GM12878 (cell line): ENCODE measurements around the gene ACTG1. TPM values are rescaled to one million over a fixed set of nuclear protein-coding genes. Genes with fewer than 3 reads are reported as not detected.

Source experiments
- ATAC-seq: fragments of 200-7000 bp; cut with Tn5 transposase; 3 replicates; pipeline ENCODE4 v1.9.1; 2020; ENCODE audit warnings: mild to moderate bottlenecking, moderate library complexity
- BruUV-seq: library from RNA; stranded (reverse); fragments of 400-500 nt; replicated peaks from 2 replicates; lab custom pipeline; 2021; lab: Mats Ljungman, UMichigan
- CTCF ChIA-PET: fragments of 300-600 bp; sonication (Branson Sonifier 250); formaldehyde crosslinking; extraction: SDS; loops from one replicate; lab custom pipeline; 2021; ENCODE audit warnings: inconsistent platforms; lab: Yijun Ruan, JAX
- POLR2A ChIA-PET: fragments of 350-600 bp; formaldehyde crosslinking; extraction: SDS; loops from one replicate; lab custom pipeline; 2021; ENCODE audit warnings: inconsistent platforms; lab: Charles Lee
- RAD21 ChIA-PET: fragments of 300-600 bp; sonication (Branson Sonifier 250); formaldehyde crosslinking; loops from one replicate; lab custom pipeline; 2023; ENCODE audit warnings: antibody characterized with exemption; ENCODE audit not compliant: unreplicated experiment; lab: Charles Lee
- SMC1A ChIA-PET: fragments of 300-600 bp; sonication (Branson Sonifier 250); formaldehyde crosslinking; loops from one replicate; lab custom pipeline; 2023; ENCODE audit not compliant: unreplicated experiment, uncharacterized antibody; lab: Charles Lee
- DNase-seq: peaks from one replicate; pipeline ENCODE4 v3.0.0-alpha.2; 2011; ENCODE audit warnings: low read depth, low spot score
- FAIRE-seq: peaks from 3 replicates; lab custom pipeline; 2011; peaks lifted over from hg19 to GRCh38; lab: Jason Lieb, UNC
- H2AFZ ChIP-seq: 2 replicates; pipeline ENCODE4 v1.6.0; 2011; ENCODE audit warnings: low read depth, low read length, control low read depth; ENCODE audit not compliant: control insufficient read depth
- H3K27ac ChIP-seq: 2 replicates; pipeline ENCODE4 v1.5.1; 2011; ENCODE audit warnings: control low read depth; ENCODE audit not compliant: control insufficient read depth, insufficient read depth
- H3K27me3 ChIP-seq, 2 experiments: replicated peaks in 1 of 2; 2 replicates each; pipeline versions ENCODE4 v1.6.0 to v1.6.1; 2011; ENCODE audit warnings: low read length in 1 of 2; ENCODE audit not compliant: control insufficient read depth in 2 of 2, insufficient read depth in 2 of 2
- H3K36me3 ChIP-seq, 2 experiments: 2 replicates each; pipeline ENCODE4 v1.5.1; 2011; ENCODE audit warnings: low read length in 1 of 2; ENCODE audit not compliant: control insufficient read depth in 2 of 2, insufficient read depth in 2 of 2
- H3K4me1 ChIP-seq: 2 replicates; pipeline ENCODE4 v1.6.1; 2011; ENCODE audit warnings: mild to moderate bottlenecking, low read length, moderate library complexity, mixed read lengths; ENCODE audit not compliant: control insufficient read depth, insufficient read depth
- H3K4me2 ChIP-seq: 2 replicates; pipeline ENCODE4 v1.6.0; 2011; ENCODE audit warnings: control low read depth; ENCODE audit not compliant: control insufficient read depth, insufficient read depth
- H3K4me3 ChIP-seq: fragments of 200-600 bp; sonication (generic); 2 replicates; pipeline ENCODE4 v1.5.1; 2016
- H3K79me2 ChIP-seq: 2 replicates; pipeline ENCODE4 v1.6.0; 2011; ENCODE audit warnings: low read length; ENCODE audit not compliant: control insufficient read depth, insufficient read depth
- H3K9ac ChIP-seq: 2 replicates; pipeline ENCODE4 v1.8.0; 2011; ENCODE audit warnings: low read length, control low read depth, mixed read lengths; ENCODE audit not compliant: control insufficient read depth, insufficient read depth
- H3K9me3 ChIP-seq: replicated peaks from 3 replicates; pipeline ENCODE4 v1.5.1; 2011; ENCODE audit warnings: mild to moderate bottlenecking, low read length; ENCODE audit not compliant: control insufficient read depth, insufficient read depth
- H4K20me1 ChIP-seq: 2 replicates; pipeline ENCODE4 v1.6.0; 2011; ENCODE audit not compliant: control insufficient read depth, insufficient read depth
- ASH2L ChIP-seq: fragments of 300-600, 200-600 bp; sonication (generic); IDR thresholded peaks from 2 replicates; pipeline ENCODE4 v1.6.1; 2017; ENCODE audit warnings: low read depth, mild to moderate bottlenecking, borderline replicate concordance
- ATF2 ChIP-seq: IDR thresholded peaks from 2 replicates; pipeline ENCODE4 v1.6.1; 2012; ENCODE audit warnings: low read length, inconsistent platforms
- IKZF2 ChIP-seq, 2 experiments: fragments of 450-650 bp; IDR thresholded peaks; 2 replicates each; pipeline ENCODE4 v1.6.1; 2017; ENCODE audit warnings: mild to moderate bottlenecking in 2 of 2, moderate library complexity in 2 of 2
- IRF4 ChIP-seq: IDR thresholded peaks from 2 replicates; pipeline ENCODE4 v1.6.1; 2011; ENCODE audit warnings: low read depth, low read length
- MXI1 ChIP-seq: fragments of 150-350 bp; IDR thresholded peaks from 2 replicates; pipeline ENCODE4 v1.6.1; 2011; ENCODE audit warnings: low read depth, mild to moderate bottlenecking, inconsistent platforms, low read length, improper control_type of control experiment
- NR2C2 ChIP-seq: IDR thresholded peaks from 2 replicates; pipeline ENCODE4 v1.6.1; 2011; ENCODE audit warnings: borderline replicate concordance, low read depth; ENCODE audit not compliant: control insufficient read depth, insufficient read length
- POU2F2 ChIP-seq: IDR thresholded peaks from 3 replicates; pipeline ENCODE4 v1.6.1; 2011; ENCODE audit warnings: low read depth, mild to moderate bottlenecking, low read length, borderline replicate concordance
- YY1 ChIP-seq: IDR thresholded peaks from 2 replicates; pipeline ENCODE4 v1.6.1; 2011; ENCODE audit warnings: low read depth, mild to moderate bottlenecking, low read length
- WGBS: methylation state at CpG from one replicate; pipeline ENCODE4 v1.1.6; 2016; ENCODE audit warnings: low lambda C conversion rate; ENCODE audit not compliant: insufficient replicate concordance, insufficient coverage; ENCODE audit errors: missing lambda C conversion rate; 5-methylcytosine and 5-hydroxymethylcytosine counted together
- in situ Hi-C: fragments of 300-500 bp; cut with MboI; formaldehyde crosslinking; loops from 9 replicates; pipeline ENCODE4 v1.14.3; 2018; ENCODE audit warnings: mixed read lengths
- intact Hi-C: fragments of 100-400 bp; cut with micrococcal nuclease; formaldehyde crosslinking; loops from one replicate; pipeline ENCODE4 v1.14.2; 2022; ENCODE audit not compliant: unreplicated experiment
- polyA plus RNA-seq, 11 experiments: library from polyadenylated mRNA; depleted of rRNA in 4 of 11; unstranded in 6 of 11; stranded (reverse) in 5 of 11; fragments of >200 nt; fragmentation: Nextera tagmentation in 4 of 11; fragmentation: Illumina TruSeq in 1 of 11; extraction: Ambion mirVana in 4 of 11; extraction: Trizol in 1 of 11; gene quantifications; 1 replicate in 1 of 11; 2 replicates in 10 of 11; pipeline versions ENCODE4 v1.2.1 to v1.2.3, GENCODE V29; 2011 to 2016; ENCODE audit warnings: inconsistent platforms in 2 of 11, missing spikeins in 2 of 11, low read depth in 1 of 11
- total RNA-seq, 4 experiments: library from RNA; depleted of rRNA in 3 of 4; stranded (reverse); fragments of >200 nt in 3 of 4; fragmentation: Illumina TruSeq in 1 of 4; extraction: Trizol in 1 of 4; gene quantifications; 2 replicates each; pipeline versions ENCODE4 v1.2.1 to v1.2.3, GENCODE V29; 2013 to 2021
- TF ChIP-seq, protein P1 (sequence below): IDR thresholded peaks from 2 replicates; pipeline ENCODE4 v1.6.1; 2011; ENCODE audit warnings: borderline replicate concordance, low read depth, mild to moderate bottlenecking, moderate library complexity, low read length; ENCODE audit not compliant: insufficient read depth, poor library complexity, severe bottlenecking
- TF ChIP-seq, protein P2 (sequence below): fragments of 450-650 bp; formaldehyde crosslinking; IDR thresholded peaks from 2 replicates; pipeline ENCODE4 v1.5.0; 2022; ENCODE audit warnings: mild to moderate bottlenecking, missing genetic modification characterization

ACTG1 gene
- total and polyA plus RNA-seq, 10 of the 15 experiments (the other 5 are each of a cell fraction or from before 2014, with no cell fraction given): 810 to 6,105 (median 3,650) TPM

DNA sequence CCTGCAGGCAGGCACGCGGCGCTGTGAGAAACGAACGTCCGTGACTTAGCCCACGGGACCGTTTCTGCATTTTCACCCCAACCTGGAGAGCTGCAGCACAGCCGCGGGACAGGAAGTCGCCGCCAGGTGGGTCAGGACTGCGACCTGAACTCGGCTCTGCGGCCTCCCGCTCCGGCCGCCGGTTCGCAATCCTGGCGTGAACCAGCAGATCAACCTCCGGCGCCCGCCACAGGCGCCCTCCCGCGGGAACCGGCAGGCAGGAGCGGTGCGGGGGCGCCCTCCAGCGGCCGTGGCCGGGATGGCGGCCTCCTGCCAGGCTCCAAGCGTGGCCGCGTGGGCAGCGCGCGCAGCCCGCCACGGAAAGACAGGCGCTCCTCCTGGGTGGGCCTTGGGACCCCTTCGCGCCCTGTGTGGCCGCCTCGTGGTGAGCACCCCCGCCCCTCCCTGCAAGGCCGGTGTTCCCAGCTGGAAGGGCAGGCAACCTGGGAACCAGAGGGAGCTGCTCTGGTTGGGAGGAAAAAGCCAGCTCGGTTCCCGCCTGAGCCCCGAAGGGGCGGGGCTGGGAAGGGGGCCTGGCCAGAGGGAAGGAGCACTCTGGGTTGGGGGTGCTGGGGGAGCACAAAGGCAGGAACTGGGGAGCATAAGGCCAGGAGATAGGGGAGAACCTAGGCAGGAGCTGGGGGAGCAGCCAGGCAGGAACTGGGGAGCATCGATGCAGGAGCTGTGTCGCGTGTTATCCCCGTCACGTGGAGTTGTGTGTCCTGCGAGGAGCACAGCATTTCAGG, 28.2 kb downstream of the ACTG1 start (continued):
- TF ChIP-seq NR2C2 (no peak), ATF2 (no peak)
- TF ChIP-seq, protein P1, sequence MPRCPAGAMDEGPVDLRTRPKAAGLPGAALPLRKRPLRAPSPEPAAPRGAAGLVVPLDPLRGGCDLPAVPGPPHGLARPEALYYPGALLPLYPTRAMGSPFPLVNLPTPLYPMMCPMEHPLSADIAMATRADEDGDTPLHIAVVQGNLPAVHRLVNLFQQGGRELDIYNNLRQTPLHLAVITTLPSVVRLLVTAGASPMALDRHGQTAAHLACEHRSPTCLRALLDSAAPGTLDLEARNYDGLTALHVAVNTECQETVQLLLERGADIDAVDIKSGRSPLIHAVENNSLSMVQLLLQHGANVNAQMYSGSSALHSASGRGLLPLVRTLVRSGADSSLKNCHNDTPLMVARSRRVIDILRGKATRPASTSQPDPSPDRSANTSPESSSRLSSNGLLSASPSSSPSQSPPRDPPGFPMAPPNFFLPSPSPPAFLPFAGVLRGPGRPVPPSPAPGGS: no peak
- TF ChIP-seq, all 136 proteins: peak for 40

DNA sequence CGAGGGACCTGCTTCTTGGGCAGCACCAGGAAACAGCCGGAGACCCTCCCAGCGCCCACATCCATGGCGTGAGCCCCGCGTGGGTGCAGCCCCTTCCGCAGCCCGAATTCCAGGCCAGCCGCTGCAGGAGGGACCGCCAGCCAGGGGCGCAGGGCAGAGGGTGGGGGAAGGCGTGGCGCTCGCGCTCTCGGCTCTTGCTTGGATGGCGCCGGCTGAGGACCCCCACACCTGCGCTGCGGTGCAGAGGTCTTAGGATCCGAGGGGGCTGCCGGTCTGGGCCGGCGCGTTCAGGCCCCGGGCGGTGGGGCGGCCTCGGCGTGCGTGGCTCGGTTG, 28.8 kb downstream of the ACTG1 start:
- FAIRE-seq: no peak
- intact Hi-C loops (loop anchor here (1.0 to 5.0 kb wide), 4 partner anchors 193 to 382 kb away; no protein-coding TSS in a partner anchor), in situ Hi-C loops (loop anchor here (25.0 kb wide), 1 partner anchor 347 kb away; no protein-coding TSS in a partner anchor)
- Histone ChIP-seq H3K9me3 (no peaks in the 10 kb centered on the region), H3K79me2 (no peaks in the 10 kb centered on the region), H3K9ac (peak overlapping the region; percentile 34; the same call in 1 of the 2 replicates), H3K4me1 (peaks cover 12% of the 10 kb centered on the region), H3K4me3 (peak overlapping the region; percentile 46; the same call in 1 of the 2 replicates), H2AFZ (peak overlapping the region; percentile 70), H4K20me1 (no peaks in the 10 kb centered on the region), H3K4me2 (peak overlapping the region; percentile 93), H3K27ac (no peak overlapping the region), H3K27me3 (peaks cover 7 to 8% of the 10 kb centered on the region in 2 experiments; a peak in 3 of 4 replicates), H3K36me3 (no peaks in the 10 kb centered on the region)
- ChIA-PET SMC1A (interaction anchor here (1.0 to 2.9 kb wide), 5 partner anchors 25 to 231 kb away, joined by 3 to 14 read pairs (median 9); no protein-coding TSS in a partner anchor), CTCF (interaction anchor here (1.0 to 3.9 kb wide), 8 partner anchors 17 to 450 kb away, joined by 3 to 44 read pairs (median 6); no protein-coding TSS in a partner anchor), POLR2A (no interaction called here), RAD21 (interaction anchor here (1.1 to 4.2 kb wide), 5 partner anchors 25 to 230 kb away, joined by 3 to 27 read pairs (median 3); no protein-coding TSS in a partner anchor)
- peak; percentile 39; the same call in 1 of the 3 replicates for ATAC-seq
- no peak for DNase-seq
- TF ChIP-seq IKZF2 (IDR thresholded peaks at IDR 0.05) (no peak), ASH2L (no peak), POU2F2 (no peak), MXI1 (0 out of 2 replicates have a peak, but pooled peaks have one; percentile 24), YY1 (no peak), IRF4 (no peak)
- TF ChIP-seq, protein P2, sequence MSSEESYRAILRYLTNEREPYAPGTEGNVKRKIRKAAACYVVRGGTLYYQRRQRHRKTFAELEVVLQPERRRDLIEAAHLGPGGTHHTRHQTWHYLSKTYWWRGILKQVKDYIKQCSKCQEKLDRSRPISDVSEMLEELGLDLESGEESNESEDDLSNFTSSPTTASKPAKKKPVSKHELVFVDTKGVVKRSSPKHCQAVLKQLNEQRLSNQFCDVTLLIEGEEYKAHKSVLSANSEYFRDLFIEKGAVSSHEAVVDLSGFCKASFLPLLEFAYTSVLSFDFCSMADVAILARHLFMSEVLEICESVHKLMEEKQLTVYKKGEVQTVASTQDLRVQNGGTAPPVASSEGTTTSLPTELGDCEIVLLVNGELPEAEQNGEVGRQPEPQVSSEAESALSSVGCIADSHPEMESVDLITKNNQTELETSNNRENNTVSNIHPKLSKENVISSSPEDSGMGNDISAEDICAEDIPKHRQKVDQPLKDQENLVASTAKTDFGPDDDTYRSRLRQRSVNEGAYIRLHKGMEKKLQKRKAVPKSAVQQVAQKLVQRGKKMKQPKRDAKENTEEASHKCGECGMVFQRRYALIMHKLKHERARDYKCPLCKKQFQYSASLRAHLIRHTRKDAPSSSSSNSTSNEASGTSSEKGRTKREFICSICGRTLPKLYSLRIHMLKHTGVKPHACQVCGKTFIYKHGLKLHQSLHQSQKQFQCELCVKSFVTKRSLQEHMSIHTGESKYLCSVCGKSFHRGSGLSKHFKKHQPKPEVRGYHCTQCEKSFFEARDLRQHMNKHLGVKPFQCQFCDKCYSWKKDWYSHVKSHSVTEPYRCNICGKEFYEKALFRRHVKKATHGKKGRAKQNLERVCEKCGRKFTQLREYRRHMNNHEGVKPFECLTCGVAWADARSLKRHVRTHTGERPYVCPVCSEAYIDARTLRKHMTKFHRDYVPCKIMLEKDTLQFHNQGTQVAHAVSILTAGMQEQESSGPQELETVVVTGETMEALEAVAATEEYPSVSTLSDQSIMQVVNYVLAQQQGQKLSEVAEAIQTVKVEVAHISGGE (CRISPR knock-in tag): no peak
- WGBS: 29% methylated on average over 30 of the region's 32 CpGs
- BruUV-seq: no TSS peak
